Measurements from ENCODE around the gene QRFP. TPM values are rescaled to one million over a fixed set of nuclear protein-coding genes. Genes with fewer than 3 reads are reported as not detected.

Gene QRFP
- polyA plus RNA-seq, 2 of the 4 experiments (the other 2 are of a cell fraction) = not detected

- ATAC-seq (no peak), FAIRE-seq (no peak), DNase-seq (ENCODE audit: low read depth in 1 of 2, low spot score in 1 of 2) (no peak)
- CTCF ChIA-PET = interaction anchor here (1.3 to 5.9 kb wide), 14 partner anchors 13 to 155 kb away, joined by 3 to 97 read pairs (median 11); no protein-coding TSS in a partner anchor
- 82% methylated on average over 9 of the region's 9 CpGs for WGBS (ENCODE audit: missing lambda C conversion rate)
- Histone ChIP-seq H3K27ac (no peak overlapping the region), H3K4me1 (no peaks in the 10 kb centered on the region), H3K9me3 (no peaks in the 10 kb centered on the region), H3K4me3 (no peak overlapping the region), H3K4me2 (no peak overlapping the region)
- no peak for TF ChIP-seq EHMT2 (IDR thresholded peaks at IDR 0.05; ENCODE audit: low read depth)
- no peak for TF ChIP-seq ZFP36 (IDR thresholded peaks at IDR 0.05; ENCODE audit: borderline replicate concordance, partially characterized antibody)
- no peak for TF ChIP-seq TP53 (CRISPR knock-in tag; IDR thresholded peaks at IDR 0.05)
- no peak for TF ChIP-seq ATOH8 (CRISPR knock-in tag; IDR thresholded peaks at IDR 0.05; ENCODE audit: low read depth)
- TF ChIP-seq POLR2AphosphoS2 (conservative IDR thresholded peaks at IDR 0.05; ENCODE audit: low read length) = no peak
- TF ChIP-seq MYC (IDR thresholded peaks at IDR 0.05; ENCODE audit: borderline replicate concordance, low read length) = no peak
- no peak for TF ChIP-seq CHD2 (IDR thresholded peaks at IDR 0.05; ENCODE audit: low read length, partially characterized antibody)
- no peak for TF ChIP-seq HEYL (CRISPR knock-in tag; IDR thresholded peaks at IDR 0.05)
- TF ChIP-seq PBX3 (IDR thresholded peaks at IDR 0.05) = no peak
- TF ChIP-seq KDM1A (IDR thresholded peaks at IDR 0.05; ENCODE audit: low read depth) = no peak
- TF ChIP-seq HES2 (IDR thresholded peaks at IDR 0.05) = no peak
- no peak for TF ChIP-seq ELK1 (IDR thresholded peaks at IDR 0.05; ENCODE audit: low read depth, low read length)
- TF ChIP-seq NFE2L2 (conservative IDR thresholded peaks at IDR 0.05; ENCODE audit: low read length) = no peak
- TF ChIP-seq HMGXB4 (CRISPR knock-in tag; IDR thresholded peaks at IDR 0.05; ENCODE audit: borderline replicate concordance) = no peak
- POLR2A ChIA-PET = no interaction called here
Measured at GRCh38 chr9:130895038-130895437, 1.6 kb downstream of the QRFP start.

GRCh38 chr9:130894546-130894945 is 2.1 kb downstream of the QRFP start:
- H3K4me3 ChIP-seq = no peak overlapping the region
- POLR2A ChIA-PET = no interaction called here
- H3K27ac ChIP-seq = no peak overlapping the region
- WGBS (ENCODE audit: missing lambda C conversion rate) = 87% methylated on average over 7 of the region's 7 CpGs
- TF ChIP-seq ZFP36 (IDR thresholded peaks at IDR 0.05; ENCODE audit: borderline replicate concordance, partially characterized antibody) (no peak), E2F6 (IDR thresholded peaks at IDR 0.05; ENCODE audit: borderline replicate concordance, low read depth) (no peak), ZC3H11A (IDR thresholded peaks at IDR 0.05) (no peak), KDM5A (IDR thresholded peaks at IDR 0.05) (no peak), PBX3 (IDR thresholded peaks at IDR 0.05) (no peak), ELK1 (IDR thresholded peaks at IDR 0.05; ENCODE audit: low read depth, low read length) (no peak), EHF (CRISPR knock-in tag; IDR thresholded peaks at IDR 0.05) (no peak), CHD2 (IDR thresholded peaks at IDR 0.05; ENCODE audit: low read length, partially characterized antibody) (no peak), HEYL (CRISPR knock-in tag; IDR thresholded peaks at IDR 0.05) (no peak)
- no peak overlapping the region for H3K4me2 ChIP-seq
- DNase-seq (ENCODE audit: low read depth in 1 of 2, low spot score in 1 of 2) = no peak
- no peak for ATAC-seq
- no peak for FAIRE-seq
- CTCF ChIA-PET = interaction anchor here (1.0 to 5.9 kb wide), 21 partner anchors 7 to 156 kb away, joined by 3 to 97 read pairs (median 6); partner anchors contain the start of gene FIBCD1
- no peaks in the 10 kb centered on the region for H3K4me1 ChIP-seq
- H3K9me3 ChIP-seq = no peaks in the 10 kb centered on the region

Measured in A549 (cell line).